Body of pancreas (tissue), 4 donors: Measurements from ENCODE around the gene INO80C.

Experiments used
- CTCF ChIP-seq, 7 experiments: fragments of 450-650 bp in 4 of 7; fragments of 200-600 bp in 3 of 7; sonication (generic) in 3 of 7; IDR thresholded peaks; one replicate each; pipeline ENCODE4 v1.5.1; 2016 to 2019; ENCODE audit warnings: antibody characterized with exemption in 7 of 7
- POLR2A ChIP-seq, 3 donors: fragments of 450-650 bp; IDR thresholded peaks; one replicate each; pipeline ENCODE4 v1.6.1; 2016; ENCODE audit warnings: antibody characterized with exemption in 3 of 3, mild to moderate bottlenecking in 2 of 3

- TF ChIP-seq CTCF (IDR thresholded peaks at IDR 0.05) (no peak), POLR2A (IDR thresholded peaks at IDR 0.05) (no peak)
Measured at GRCh38 chr18:35467624-35468016, 30.1 kb downstream of the INO80C start.
